Bone marrow (tissue), 2 donors: ENCODE results near the gene DDX60.

ENCODE experiments used
- DNase-seq, 2 donors: peaks; one replicate each; lab custom pipeline; 2025; lab: John Stamatoyannopoulos, UW

DDX60 gene

DNA sequence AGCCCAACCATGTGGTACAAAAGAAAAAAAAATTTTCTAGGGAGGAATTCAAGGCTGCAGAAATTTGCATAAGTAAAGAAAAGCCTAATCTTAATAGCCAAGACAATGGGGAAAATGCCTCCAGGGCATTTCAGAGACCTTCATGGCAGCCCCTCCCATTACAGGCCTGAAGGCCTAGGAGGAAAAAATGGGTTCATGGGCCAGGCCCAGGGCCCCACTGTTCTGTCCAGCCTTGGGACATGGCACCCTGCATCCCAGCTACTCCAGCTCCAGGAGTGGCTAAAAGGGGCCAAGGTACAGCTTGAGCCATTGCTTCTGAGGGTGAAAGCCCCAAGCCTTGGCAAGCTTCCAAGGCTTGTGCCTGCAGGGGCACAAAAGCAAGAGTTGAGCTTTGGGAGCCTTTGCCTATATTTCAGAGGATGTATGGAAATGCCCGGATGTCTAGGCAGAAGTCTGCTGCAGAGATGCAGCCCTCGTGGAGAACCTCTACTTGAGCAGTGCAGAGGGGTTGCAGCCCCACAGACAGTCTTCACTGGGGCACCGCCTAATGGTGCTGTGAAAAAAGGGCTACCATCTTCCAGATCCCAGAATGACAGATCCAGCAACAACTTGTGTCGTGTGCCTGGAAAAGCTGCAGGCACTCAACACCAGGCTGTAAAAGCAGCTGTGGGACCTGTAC, 115.2 kb downstream of the DDX60 start:
- DNase-seq: no peak

DNA sequence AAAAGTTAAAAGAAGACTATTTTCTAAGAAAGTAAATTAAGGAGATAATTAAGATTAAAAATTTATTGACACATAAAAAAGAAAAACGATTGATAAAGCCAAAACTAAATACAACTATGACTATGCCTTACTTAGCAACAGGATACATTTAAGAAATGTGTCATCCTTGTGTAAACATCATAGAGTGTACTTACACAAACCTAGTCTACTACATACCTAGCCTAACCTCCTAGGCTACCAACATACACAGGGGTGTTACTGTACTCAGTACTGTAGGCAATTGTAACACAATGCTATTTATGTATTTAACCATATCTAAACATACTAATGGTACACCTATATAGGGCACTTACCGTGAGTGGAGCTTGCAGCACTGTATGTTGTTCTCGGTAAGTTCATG, 117.9 kb downstream of the DDX60 start:
- DNase-seq: no peak

DNA sequence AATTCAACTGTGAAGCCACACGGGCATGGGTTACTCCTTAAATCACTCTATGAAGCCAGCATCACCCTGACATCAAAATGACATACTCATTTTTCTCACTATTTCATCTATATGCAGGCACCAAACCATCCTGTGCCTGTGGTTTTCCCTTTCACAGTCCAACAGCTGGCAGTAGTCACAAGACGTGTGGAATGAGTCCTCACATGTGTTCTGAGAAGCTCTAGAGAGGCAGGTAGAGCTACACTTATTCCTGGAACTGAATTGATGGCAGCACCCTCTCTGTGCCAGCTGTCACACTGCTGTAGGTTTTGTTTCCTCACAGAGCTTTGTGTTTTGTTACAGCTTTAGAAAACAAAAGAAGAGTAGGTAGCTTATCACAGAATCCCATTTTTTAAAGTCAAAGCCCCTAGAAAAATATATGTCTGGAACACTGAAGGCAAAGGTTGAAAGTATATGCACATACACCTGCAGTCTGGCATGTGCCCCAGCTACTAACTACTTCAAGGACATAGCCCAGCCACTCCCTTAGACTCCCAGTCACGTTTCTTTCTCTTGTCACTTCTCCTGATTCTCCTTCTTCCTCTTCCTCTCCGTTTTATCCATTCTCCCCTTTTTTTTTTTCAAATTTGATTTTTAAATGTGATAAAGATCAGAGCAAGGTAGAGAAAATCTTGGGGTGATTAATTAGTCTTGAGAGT, 119.1 kb downstream of the DDX60 start:
- DNase-seq: no peak

DNA sequence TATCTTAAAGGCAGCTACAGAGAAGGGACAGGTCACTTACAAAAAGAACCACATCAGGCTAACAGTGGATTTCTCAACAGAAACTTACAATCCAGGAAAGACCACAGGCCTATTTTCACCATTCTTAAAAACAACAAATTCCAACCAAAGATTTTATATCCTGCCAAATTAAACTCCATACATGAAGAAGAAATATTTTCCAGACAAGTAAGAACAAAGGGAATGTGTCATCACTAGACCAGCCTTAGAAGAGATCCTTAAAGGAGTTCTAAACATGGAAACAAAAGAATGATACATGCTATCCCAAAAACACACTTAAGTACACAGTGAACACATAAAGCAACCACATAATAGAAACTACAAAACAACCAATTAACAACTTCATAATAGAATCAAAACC, 120.6 kb downstream of the DDX60 start:
- no peak for DNase-seq

DNA sequence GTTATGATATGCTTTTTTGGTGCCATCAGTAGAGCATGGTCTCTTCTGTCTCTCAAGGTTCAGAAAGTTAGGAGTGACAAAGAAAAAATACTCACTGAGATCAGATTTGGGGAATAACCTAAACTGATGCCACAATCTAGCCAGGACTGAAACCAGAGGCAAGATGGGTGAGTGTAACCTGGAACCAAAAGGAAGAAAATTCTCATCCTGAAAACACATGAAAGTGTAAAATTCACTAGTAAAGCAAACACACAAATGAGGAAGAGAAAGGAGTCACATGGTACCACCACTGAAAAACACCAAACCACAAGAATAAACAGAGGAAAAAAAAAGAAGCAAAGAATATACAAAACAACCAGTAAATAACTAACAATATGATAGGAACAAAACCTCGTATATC, 129.8 kb downstream of the DDX60 start:
- DNase-seq: no peak

DNA sequence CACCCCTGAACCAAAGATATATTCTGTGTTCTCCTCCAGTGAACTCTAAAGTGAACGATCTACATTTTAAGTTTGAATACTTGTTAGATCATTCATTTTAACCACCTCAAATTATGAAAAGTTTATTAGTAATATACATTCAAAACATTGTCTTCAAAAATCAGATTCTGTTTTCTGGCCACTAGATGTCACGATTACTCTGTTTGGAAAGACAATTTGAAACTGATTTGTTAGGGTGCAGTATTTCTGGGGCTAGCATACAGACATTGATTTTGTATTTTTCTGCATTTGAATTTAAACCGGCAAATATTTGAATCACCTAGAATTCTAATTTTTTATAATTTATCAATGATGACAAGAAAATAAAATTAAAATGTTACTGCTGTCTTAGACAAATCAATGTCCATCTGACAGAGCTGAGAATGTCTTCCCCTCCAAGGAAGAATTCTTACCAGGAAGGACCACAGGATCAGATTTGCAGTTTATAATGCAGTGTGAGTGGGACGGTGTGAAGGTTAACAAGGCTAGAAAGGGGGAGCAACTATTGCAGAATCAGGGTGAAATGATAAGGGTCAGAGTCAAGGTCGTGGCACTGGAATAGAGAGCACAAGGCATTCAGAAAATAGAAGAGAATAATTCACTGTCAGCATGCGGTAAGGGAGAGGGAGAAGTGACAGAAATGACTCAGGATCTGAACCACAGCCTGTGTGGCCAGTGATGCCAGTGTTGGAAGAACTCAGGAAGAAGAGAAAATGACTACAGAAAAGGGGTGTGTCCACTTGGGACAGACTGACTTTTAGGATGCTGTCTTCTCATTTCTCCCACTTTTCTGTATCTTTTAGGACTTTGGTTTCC, 134.6 kb downstream of the DDX60 start:
- peak in 1 of 2 donors; percentile 16 for DNase-seq

DNA sequence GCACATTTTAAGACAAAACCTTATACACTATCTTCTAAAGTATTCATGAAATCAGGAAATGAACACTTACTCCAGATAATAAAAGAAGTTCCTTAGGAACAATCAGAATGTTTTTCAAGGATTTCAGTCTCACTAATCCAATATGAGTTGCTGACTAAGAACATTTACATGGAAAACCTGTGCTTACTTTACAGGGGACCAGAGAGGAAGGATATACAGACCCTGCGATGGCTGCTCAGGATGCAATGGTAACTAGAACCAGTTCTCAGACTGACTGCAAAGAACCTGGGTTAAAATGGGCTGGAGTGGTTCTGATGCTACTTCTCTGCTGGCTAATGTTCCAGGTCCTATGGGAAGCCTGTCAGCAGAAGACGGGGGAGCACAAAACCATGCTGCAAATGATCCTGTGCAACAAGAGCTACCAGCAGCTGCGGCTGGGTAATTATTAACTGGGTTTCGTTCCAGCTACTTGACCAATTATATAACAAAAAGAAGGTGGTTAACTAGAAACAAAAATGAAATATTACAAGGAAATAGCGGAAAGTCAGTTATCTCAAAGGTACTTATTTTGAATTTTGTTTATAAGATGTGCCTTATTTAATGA, 140.9 kb downstream of the DDX60 start:
- no peak for DNase-seq

DNA sequence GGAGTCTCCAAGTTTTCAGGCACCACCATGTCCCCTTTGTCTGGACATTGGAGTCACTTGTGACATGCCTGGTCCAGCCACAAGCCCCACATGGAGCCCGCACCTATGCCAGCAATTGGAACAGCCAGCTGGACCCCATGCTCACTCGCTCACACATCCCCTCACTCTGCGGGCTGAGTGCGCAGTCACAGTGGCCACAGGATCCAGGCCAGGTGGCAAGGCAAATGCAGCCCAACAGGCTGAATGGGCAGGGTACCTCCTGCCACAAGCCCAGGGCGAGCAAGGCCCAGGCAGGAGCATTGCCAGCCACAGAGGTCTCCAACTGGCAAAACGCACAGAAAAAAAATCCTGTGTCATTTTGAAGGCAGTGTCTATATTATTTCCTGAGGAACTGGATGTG, 144.2 kb downstream of the DDX60 start:
- DNase-seq: no peak

DNA sequence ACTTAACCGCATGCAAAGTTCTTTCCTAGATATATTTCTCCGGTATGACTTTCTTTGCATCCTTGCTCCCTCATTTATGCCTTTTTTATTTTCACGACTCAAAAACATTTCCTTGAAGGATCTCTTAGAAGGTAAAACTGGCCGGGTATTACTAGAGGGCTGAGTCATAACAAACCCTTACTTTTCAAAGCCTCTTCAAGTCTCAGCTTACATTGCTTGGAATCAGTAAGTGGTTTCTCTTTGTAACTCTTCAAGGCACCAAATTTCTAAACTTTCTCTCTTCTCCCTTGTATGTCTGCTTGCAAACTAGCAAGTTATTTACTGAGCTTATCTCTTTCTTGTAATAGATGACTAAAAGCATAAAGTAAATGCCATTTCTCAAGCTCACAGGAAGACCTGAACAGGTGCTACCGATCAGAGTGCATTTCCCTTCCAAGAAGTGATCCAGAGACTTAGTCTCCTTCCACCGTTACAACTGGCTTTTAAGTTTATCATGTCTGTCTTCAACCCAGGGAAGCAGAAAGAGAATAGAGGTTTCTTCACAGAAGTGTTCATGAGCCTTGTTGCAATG, 150.8 kb downstream of the DDX60 start:
- no peak for DNase-seq
